Right cardiac atrium (tissue), 5 donors: ENCODE results near the gene CAPN2. TPM values are rescaled to one million over a fixed set of nuclear protein-coding genes. Genes with fewer than 3 reads are reported as not detected.
A peak's percentile ranks its signal among the peaks of the same experiment; 100 is the strongest.

Experiments used
- ATAC-seq, 2 donors: fragments of 200-7000 bp; cut with Tn5 transposase; one replicate each; pipeline versions ENCODE4 v1.8.0 to v1.9.1; 2020; ENCODE audit warnings: moderate library complexity in 2 of 2, mild to moderate bottlenecking in 1 of 2
- DNase-seq, 3 donors: peaks; one replicate each; pipeline ENCODE4 v3.0.0-alpha.2; 2020
- H3K27ac ChIP-seq: one replicate; pipeline ENCODE4 v1.5.1; 2013; ENCODE audit warnings: mild to moderate bottlenecking, low read length, control low read depth, moderate library complexity
- H3K27me3 ChIP-seq: one replicate; pipeline ENCODE4 v1.6.1; 2013; ENCODE audit not compliant: control insufficient read depth, insufficient read depth
- H3K4me1 ChIP-seq: one replicate; pipeline ENCODE4 v1.6.1; 2013; ENCODE audit warnings: low read length; ENCODE audit not compliant: control insufficient read depth, insufficient read depth
- H3K4me3 ChIP-seq: one replicate; pipeline ENCODE4 v1.5.1; 2013; ENCODE audit warnings: low read length, control low read depth
- H3K9me3 ChIP-seq: one replicate; pipeline ENCODE4 v1.6.1; 2013; ENCODE audit warnings: low read length; ENCODE audit not compliant: control insufficient read depth
- WGBS: extraction: QIAGEN DNeasy Blood & Tissue Kit; methylation state at CpG from one replicate; pipeline ENCODE4 v1.1.7; 2013; 5-methylcytosine and 5-hydroxymethylcytosine counted together
- intact Hi-C, 4 donors: fragments of 100-400 bp; cut with DNase I; formaldehyde crosslinking; loops; one replicate each; pipeline versions ENCODE4 v1.11.0 to v1.14.0; 2022 to 2023
- polyA plus RNA-seq: library from polyadenylated mRNA; stranded (reverse); fragments of 200-250 nt; gene quantifications from one replicate; pipeline ENCODE4 v1.2.3, GENCODE V29; 2013
- total RNA-seq, 4 donors: library from RNA; stranded (reverse); fragmentation: NEBNext Ultra II Directional; extraction: Animal tissue kit (Norgen Biotek cat#: 25700); gene quantifications; one replicate each; pipeline ENCODE4 v1.2.1, GENCODE V29; 2021
- donor health status: healthy with polysubstance abuse.
- donor health status: DM: no; HTN: yes; CAD: no.
- donor health status: DM: no; HTN: no; CAD: no.
- donor health status: DM: no; HTN: yes; CAD: no; lungs with severe emphysema.
- donor health status: DM: yes; HTN: yes; CAD: no.

Gene CAPN2
- total and polyA plus RNA-seq, 5 donors: 52.7 to 91.6 (median 71.2) TPM

DNA sequence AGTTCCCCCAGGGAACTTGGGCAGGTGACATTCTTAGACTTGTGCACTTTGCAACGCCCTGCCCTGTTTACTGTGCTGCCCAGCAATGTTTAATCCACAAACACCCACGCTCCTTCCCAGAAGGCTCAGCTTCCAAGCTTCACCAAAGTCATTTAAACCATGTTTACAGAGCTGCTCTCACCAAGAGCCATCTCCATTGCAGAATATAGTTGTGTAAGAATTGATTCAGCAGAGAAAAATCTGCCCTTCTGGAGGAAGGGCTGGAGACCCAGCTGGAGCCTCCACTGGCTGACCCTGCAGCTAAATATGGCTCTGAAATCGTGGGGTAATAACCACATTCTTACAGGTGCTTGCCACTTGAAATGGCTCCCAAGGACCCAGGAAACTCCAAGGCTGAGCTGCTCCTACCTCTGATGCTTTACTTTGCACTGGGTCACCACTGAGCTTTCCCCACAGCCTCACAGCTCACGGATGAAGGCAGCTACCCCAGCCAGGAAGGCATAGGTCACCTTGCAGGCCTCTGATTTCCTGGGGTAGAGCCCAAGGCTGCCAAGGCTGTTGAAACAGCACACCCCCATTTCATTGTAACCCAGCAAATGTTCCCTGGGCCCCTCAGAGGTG is 8.7 kb downstream of the CAPN2 start:
- intact Hi-C loops: no loop called here
- Histone ChIP-seq H3K27me3 (no peaks in the 10 kb centered on the region), H3K4me1 (peaks cover 6% of the 10 kb centered on the region), H3K27ac (no peak overlapping the region), H3K9me3 (no peaks in the 10 kb centered on the region), H3K4me3 (no peak overlapping the region)
- ATAC-seq (no peak), DNase-seq (no peak)
- 48% methylated on average over 4 of the region's 4 CpGs for WGBS

DNA sequence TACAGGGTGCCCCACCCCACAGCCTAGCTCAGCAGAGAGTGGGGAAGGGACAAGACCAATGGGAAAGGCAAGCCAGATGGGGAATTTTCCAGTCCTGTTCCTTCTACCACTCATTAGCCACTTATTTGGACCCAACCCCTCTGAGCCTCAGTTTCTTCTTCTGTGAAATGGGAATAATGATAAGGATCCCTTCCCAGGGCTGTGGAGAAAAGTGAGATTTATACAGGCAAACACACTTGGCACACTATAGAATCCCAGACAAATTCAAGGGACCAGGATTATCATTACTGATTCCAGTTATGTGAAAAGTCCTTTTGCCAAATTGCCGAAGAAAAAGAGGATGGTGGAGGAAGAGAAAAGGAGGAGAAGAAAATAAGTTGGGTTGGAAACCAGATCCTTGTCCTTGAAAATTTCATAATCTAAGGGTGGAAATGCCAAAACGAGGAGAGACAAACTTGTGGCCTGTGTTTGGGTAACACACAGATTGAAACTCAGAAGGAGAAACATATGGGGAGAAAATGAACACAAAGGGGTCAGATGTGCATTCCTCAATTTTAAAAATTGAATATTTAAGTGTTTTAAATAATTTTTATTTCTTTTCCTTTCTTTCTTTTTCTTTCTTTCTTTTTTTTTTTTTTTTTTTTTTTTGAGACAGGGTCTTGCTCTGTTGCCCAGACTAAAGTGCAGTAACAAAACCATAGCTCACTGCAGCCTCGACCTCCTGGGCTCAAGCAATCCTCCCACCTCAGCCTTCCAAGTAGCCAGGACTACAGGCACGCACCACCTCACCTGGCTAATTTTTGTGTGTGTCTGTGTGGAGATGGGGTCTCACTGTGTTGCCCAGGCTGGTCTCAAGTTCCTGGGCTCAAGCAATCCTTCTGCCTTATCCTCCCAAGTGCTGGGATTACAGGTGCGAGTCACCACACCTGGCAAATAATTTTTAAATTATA is 9.6 kb downstream of the CAPN2 start:
- H3K27me3 ChIP-seq: no peaks in the 10 kb centered on the region
- H3K4me3 ChIP-seq: no peak overlapping the region
- peaks cover 6% of the 10 kb centered on the region for H3K4me1 ChIP-seq
- intact Hi-C loops: no loop called here
- 79% methylated on average over 5 of the region's 5 CpGs for WGBS
- no peak for DNase-seq
- no peaks in the 10 kb centered on the region for H3K9me3 ChIP-seq
- no peak for ATAC-seq
- H3K27ac ChIP-seq: no peak overlapping the region

DNA sequence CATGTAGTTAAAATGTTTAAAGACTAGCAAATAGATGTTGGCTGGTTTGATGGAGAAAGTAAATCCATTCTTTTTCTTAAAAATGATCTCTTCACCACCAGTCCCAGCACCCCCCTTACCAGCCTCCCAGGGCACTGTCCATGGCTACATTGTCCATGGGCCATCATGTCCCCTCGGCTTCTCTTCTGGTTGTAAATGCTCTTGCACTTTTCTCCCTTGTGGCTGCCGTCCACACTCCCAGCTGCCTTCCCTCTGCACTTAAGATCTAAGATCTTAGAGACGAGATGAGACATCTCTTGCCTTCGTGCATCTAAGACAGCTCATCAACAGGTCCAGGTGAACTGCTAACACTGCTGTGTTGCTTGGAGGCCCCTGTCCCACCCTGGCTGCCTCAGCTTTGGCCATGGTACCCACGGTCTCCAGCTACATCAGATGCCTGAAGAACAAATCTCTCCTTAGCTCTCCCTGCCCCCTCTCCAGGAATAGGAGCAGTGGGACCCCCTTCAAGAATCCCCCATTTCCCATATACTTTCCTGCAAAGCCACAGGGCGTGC is 11.1 kb downstream of the CAPN2 start:
- H3K9me3 ChIP-seq: no peaks in the 10 kb centered on the region
- intact Hi-C loops: no loop called here
- ATAC-seq: no peak
- H3K4me3 ChIP-seq: no peak overlapping the region
- H3K27me3 ChIP-seq: no peaks in the 10 kb centered on the region
- no peak for DNase-seq
- H3K27ac ChIP-seq: no peak overlapping the region
- H3K4me1 ChIP-seq: peaks cover 13% of the 10 kb centered on the region
- WGBS: 88% methylated on average over 6 of the region's 6 CpGs

DNA sequence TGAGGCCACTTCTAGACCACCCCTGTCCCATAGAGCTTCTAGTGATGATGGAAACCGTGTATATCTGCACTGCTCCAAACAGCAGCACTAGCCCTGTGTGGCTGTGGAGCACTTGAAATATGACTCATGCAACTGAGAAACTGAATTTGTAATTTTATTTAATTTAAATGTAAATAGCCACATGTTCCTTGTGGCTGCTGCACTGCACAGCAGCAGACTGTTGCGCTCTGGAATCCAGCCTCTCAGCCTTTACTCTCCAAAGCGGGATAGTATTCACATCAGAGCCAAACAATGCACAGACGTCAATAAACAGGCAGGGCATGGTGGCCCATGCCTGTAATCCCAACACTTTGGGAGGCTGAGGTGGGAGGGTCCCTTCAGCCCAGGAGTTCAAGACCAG is 12.0 kb downstream of the CAPN2 start:
- DNase-seq (no peak), ATAC-seq (no peak)
- Histone ChIP-seq H3K27me3 (no peaks in the 10 kb centered on the region), H3K4me1 (peaks cover 13% of the 10 kb centered on the region), H3K9me3 (no peaks in the 10 kb centered on the region), H3K27ac (no peak overlapping the region), H3K4me3 (no peak overlapping the region)
- WGBS: 89% methylated on average over 4 of the region's 4 CpGs
- intact Hi-C loops: no loop called here

DNA sequence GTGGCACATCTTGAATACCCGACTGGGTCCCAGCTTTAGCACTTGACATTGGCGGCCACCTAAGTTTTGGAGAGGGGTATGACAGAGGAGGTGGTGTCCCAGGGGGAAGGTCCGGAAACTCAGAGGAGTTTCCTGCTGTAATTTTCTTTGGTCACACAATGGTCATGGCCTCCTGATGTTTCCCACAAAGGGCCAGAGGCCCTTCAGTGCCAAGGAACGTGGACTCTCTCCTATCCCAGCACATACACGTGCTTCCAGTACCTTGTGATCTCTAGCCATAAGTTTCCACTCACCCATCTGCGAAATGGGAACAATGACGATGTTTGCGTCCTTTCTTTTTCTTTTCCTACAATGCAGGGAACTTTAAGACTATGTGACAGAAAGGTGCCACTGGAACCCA is 13.2 kb downstream of the CAPN2 start:
- ATAC-seq: no peak
- no peak for DNase-seq
- Histone ChIP-seq H3K27me3 (no peaks in the 10 kb centered on the region), H3K27ac (no peak overlapping the region), H3K9me3 (no peaks in the 10 kb centered on the region), H3K4me3 (no peak overlapping the region), H3K4me1 (peaks cover 13% of the 10 kb centered on the region)
- 68% methylated on average over 8 of the region's 8 CpGs for WGBS
- intact Hi-C loops: no loop called here

DNA sequence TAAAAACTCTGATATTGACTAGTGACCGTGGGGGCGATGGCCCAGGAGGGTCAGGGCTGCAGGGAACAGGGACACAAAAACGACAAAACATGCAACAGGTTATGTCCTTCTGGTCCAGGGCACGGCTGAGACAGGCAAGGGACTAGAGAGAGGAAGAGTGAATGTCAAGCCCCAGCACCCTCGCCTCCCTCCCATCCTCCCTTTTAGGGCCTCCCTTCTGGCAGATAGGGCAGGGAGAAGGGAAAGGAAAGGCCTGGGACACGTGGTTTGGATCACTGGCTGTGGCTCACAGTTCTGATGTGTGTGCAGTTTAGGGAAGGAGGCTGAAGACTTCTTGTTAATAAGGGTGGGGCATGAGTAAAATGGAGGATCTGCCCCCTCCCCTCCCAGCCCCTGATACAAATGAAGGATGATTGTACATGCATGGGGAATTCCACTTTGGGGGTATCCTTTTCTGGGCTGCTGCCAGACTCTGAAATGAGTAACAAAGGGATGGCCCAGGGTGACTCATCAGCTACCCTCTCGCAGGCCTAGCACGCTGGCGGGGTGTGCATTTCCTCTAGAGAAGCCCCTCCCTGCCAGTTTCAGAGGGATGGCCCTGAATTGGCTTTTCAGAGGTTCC is 14.2 kb downstream of the CAPN2 start:
- peak; percentile 91 to 93 for ATAC-seq
- H3K4me3 ChIP-seq: no peak overlapping the region
- intact Hi-C loops: no loop called here
- 21% methylated on average over 9 of the region's 9 CpGs for whole genome bisulfite sequencing
- peak; percentile 85 to 90 (median 87) for DNase-seq
- H3K27me3 ChIP-seq: no peaks in the 10 kb centered on the region
- peaks cover 17% of the 10 kb centered on the region for H3K4me1 ChIP-seq
- peak overlapping the region; percentile 55 for H3K27ac ChIP-seq
- no peaks in the 10 kb centered on the region for H3K9me3 ChIP-seq

DNA sequence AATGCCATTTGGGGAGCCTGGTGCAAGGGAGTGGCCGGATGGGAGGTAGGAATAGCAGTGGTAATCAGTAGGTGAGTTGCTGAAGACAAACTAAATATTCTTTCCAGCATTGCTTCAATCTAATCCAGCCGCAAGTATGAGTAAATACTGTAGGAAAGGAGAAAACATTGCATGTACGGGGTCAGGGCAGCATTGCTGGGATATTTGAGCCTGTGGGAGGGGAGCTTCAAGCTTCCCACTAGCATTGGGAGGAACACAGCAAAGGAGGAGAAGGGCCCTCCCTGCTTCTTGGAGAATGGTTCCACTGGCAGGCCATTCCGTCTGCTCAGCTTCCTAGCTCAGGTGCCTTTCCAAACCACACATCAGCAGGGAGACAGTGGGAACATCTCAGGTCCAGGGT is 15.2 kb downstream of the CAPN2 start:
- Histone ChIP-seq H3K9me3 (no peaks in the 10 kb centered on the region), H3K4me1 (peaks cover 25% of the 10 kb centered on the region), H3K27me3 (no peaks in the 10 kb centered on the region), H3K4me3 (no peak overlapping the region), H3K27ac (peak overlapping the region; percentile 2)
- intact Hi-C loops: no loop called here
- no peak for ATAC-seq
- WGBS: 86% methylated on average over 4 of the region's 4 CpGs
- DNase-seq: no peak

DNA sequence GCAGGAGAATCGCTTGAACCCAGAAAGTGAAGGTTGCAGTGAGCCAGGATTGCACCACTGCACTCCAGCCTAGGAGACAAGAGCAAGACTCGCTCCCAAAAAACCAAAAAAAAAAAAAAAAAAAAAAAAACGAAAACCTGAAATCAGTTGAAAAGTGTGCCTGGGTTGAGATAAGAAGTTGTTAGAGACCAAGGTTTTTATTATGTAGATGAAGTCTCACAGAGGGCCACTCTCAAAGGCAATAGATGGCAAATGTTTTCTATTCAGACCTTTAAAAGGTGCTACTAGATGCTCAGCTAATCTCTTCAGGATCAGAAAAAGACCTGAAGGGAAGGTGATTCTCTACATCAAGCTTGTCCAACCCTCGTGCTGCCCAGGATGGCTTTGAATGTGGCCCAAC is 17.6 kb downstream of the CAPN2 start:
- Histone ChIP-seq H3K27me3 (no peaks in the 10 kb centered on the region), H3K4me3 (no peak overlapping the region), H3K27ac (no peak overlapping the region), H3K4me1 (peaks cover 37% of the 10 kb centered on the region), H3K9me3 (no peaks in the 10 kb centered on the region)
- ATAC-seq: no peak
- DNase-seq: no peak
- 90% methylated on average over 4 of the region's 4 CpGs for WGBS
- intact Hi-C loops: no loop called here

DNA sequence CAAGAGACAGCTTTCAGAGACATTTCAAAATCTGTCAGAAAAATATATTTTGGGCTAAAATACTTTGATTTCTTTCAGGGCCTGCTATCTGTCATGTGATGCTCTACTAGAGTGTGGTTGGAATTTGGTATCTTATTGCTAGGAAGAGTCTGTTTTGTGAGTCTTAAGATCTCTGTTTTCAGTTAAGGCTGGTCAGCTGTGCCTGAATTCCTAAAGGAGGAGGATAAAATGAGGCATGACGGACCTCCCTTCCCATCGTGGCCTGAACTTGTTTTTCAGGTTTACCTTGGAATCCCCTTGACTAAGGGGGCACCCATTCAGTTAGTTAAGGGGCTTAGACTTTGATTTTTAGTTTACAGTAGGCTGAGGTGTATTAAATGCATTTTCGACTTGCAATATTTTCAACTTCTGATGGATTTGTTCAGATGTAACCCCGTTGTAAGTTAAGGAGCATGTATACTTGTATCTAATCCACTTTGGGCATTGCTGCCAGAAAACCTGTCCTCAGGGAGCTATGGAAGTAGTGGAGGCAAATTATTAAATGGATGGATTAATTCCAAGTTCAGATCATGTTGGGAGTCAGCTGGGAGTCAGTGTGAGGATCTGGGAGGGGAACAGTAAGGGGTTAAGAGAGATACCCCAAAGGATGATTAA is 18.3 kb downstream of the CAPN2 start:
- Histone ChIP-seq H3K4me1 (peaks cover 39% of the 10 kb centered on the region), H3K4me3 (no peak overlapping the region), H3K27me3 (no peaks in the 10 kb centered on the region), H3K27ac (no peak overlapping the region), H3K9me3 (no peaks in the 10 kb centered on the region)
- intact Hi-C loops: no loop called here
- DNase-seq (no peak), ATAC-seq (no peak)
- WGBS: 40% methylated on average over 4 of the region's 4 CpGs

DNA sequence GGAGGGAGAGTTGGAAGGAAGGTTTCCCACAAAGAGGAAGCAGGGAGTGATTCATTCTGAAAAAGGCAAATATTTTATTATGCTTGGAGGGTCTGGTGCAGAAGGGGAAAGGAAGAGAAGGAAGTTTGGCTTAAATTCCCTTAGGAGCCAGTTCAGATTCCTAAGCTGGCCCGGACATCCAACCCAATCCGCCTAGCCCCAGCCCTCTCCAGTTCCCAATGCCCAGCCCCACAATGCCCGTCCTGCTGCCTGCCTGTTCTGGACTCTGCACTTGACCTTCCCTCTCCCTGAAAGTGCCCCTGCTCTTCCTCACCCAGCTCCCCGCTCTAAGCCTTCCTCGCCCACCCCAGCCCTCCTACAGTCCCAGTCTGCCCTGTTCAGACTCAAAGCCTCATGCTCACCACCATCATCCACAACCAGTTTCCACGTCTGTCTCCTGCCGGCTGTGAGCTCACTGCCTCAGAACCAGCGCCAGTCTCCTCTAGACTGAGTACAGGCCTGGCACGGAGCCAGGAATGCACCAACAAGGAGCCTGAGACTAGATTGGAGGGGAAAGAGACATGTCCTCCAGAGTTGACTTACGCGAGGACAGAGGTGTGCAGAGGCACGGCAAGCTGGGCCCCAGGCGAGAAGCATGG is 18.9 kb downstream of the CAPN2 start:
- Histone ChIP-seq H3K27me3 (no peaks in the 10 kb centered on the region), H3K9me3 (no peaks in the 10 kb centered on the region), H3K27ac (peak overlapping the region; percentile 14), H3K4me3 (no peak overlapping the region), H3K4me1 (peaks cover 35% of the 10 kb centered on the region)
- DNase-seq (peak; percentile 84 to 93 (median 88)), ATAC-seq (peak; percentile 50 to 65)
- intact Hi-C loops: no loop called here
- 28% methylated on average over 13 of the region's 13 CpGs for WGBS
